Subcutaneous adipose tissue (tissue), 4 donors: ENCODE measurements around the gene PLPP3. TPM values are rescaled to one million over a fixed set of nuclear protein-coding genes. Genes with fewer than 3 reads are reported as not detected.

Experiments used
- CTCF ChIP-seq: fragments of 450-650 bp; IDR thresholded peaks from one replicate; pipeline ENCODE4 v1.5.1; 2016; ENCODE audit warnings: low read depth, mild to moderate bottlenecking, control low read depth, antibody characterized with exemption, moderate library complexity
- total RNA-seq, 4 donors: library from RNA; depleted of rRNA; stranded (reverse); fragments of >200 nt; gene quantifications; one replicate each; pipeline ENCODE4 v1.1.0, GENCODE V29; 2016

Gene PLPP3
- total RNA-seq, 4 donors from 2014 or later = 149 to 309 (median 238) TPM

GRCh38 chr1:56578138-56578962 lies 1.0 kb downstream of the PLPP3 start:
- TF ChIP-seq CTCF = no peak

DNA sequence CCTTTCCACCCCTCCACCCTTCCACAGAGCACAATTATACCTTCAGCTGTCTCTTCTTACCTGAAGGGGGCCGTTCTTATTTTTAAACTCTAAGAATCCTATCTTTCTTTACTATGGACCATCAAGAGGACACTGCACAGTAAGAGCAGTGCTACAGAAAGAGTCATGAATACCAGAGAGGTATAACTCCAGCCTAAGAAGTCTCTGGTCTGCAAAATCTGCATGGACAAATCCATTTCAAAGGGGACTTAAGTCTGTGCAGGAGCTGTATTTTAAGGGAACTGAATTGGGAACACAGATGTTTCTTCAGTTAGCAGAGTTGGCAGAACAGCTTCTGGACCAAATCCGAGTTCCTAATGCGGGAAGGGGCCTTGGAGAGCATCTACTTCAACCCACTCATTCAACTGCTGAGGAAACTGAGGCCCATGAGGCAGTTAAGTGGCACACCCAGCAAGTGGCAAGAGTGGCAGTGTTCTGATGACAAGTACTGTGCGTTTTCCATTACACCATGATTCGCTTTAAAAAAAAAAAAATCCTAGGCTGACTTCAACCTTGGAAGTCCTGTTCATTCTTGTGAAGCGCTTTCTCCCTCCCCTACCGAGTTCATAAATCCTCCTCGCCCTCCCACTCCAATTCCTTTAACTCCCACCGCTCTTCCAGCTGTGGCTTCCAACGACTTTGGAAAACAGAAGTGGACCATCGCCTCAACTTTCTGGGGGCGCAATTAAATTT lies 1.8 kb downstream of the PLPP3 start:
- no peak for TF ChIP-seq CTCF

DNA sequence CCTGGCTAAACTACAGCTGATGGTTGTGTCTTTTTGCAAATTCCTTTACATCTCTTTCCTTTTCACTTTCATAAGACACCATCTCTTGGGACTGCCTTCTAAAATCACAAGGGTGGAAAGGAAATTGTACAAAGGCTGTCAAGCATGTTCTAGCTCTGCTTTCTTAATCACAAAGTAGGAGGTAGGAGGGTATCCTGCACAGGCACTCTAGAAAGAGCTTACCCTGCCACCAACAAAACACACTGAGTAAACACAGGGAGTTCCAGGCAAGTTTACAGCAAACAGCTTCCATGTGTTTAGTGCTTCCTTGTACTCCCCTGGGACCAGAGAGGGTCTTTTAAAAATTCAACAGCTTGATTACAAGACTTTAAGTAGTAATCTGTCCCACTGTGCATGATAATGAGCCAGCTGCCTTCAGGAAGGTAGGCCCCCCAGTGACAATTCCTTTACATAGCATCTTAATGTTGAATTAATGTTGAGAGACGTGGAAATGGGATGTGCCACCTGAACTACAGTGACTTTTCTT lies 2.4 kb downstream of the PLPP3 start:
- no peak for TF ChIP-seq CTCF

DNA sequence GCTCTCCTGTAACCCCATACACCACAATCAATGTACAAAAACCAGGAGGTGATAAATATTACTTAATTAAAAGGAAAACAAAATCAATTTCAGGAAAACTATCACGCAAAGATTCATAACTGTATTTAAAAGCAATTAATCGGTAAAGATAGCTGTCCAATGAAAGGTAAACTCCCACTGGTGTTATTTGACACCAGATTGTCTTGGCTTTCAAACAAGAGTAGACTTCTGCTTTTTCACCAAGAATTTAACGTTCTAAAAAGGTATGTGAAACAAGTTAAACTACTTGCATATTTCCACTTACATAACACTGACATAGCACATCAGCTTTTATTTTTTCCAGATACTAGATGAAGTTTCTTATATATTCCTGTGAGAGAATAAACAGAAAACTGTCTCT lies 3.5 kb downstream of the PLPP3 start:
- TF ChIP-seq CTCF = no peak

GRCh38 chr1:56574794-56575193 lies 4.6 kb downstream of the PLPP3 start:
- TF ChIP-seq CTCF = no peak

- TF ChIP-seq CTCF = no peak
These were observed 6.1 kb downstream of the PLPP3 start for GRCh38 chr1:56573311-56573710.
